Measurements from ENCODE around the gene DCHS1. TPM values are rescaled to one million over a fixed set of nuclear protein-coding genes. Genes with fewer than 3 reads are reported as not detected.

Gene DCHS1
- total RNA-seq, 1 donor from 2014 or later: 9.2 TPM

GRCh38 chr11:6677018-6677417 is 21.4 kb upstream of the DCHS1 start:
- no peak for DNase-seq (ENCODE audit: low spot score)
- intact Hi-C loops (cut with DNase I): no loop called here

GRCh38 chr11:6674862-6675261 is 19.3 kb upstream of the DCHS1 start:
- intact Hi-C loops (cut with DNase I): no loop called here
- no peak for DNase-seq (ENCODE audit: low spot score)

DNA sequence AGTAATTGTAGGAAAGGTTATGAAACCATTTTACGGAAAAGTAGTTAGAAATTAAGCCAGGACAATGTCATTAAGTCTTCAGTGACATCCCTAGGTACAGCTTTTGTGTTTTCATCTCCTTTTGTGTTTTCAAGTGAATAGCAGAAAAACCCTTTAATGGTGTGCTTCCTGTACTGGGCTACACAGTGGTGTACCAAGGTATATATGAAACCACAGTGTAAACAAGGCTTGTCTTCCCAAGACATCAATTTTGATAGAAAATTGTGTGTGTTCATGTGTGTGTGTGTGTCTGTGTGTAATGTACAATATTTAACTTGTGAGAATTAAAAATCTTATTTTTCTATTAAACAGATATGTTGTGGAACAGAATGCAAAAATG is 18.6 kb upstream of the DCHS1 start:
- intact Hi-C loops (cut with DNase I): no loop called here
- no peak for DNase-seq (ENCODE audit: low spot score)

DNA sequence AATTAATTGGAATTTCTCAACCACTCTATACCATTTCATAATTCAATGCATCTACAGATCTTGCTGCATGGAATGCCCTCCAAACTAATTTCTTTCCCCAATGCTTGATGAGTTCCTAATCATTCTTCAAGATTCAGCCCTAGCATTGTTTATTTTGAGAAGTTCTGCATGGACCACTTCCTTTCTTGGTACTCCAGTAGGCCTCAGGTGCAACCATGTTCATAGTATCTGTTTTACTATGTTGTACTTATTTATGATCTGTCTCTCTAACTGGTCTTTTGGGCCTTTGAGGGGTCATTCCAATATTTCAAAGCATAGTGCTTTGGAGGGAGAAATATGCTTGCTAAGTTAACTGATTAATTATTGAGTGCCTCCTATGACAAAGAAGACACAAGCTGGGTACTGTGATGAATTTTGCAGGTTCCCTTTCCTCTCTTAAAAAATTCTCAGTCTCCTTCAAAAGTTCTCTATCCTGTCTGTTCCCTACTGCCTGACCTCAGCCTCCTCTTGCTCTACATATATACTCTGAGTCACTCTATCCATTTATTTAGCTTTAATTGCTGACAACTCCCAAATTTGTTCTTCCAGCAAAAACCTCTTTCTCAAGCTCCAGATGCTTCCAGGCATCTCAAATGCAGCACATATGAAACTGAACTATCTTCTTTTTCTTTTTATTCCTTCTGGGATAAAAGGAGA is 18.1 kb upstream of the DCHS1 start:
- intact Hi-C loops (cut with DNase I): no loop called here

DNA sequence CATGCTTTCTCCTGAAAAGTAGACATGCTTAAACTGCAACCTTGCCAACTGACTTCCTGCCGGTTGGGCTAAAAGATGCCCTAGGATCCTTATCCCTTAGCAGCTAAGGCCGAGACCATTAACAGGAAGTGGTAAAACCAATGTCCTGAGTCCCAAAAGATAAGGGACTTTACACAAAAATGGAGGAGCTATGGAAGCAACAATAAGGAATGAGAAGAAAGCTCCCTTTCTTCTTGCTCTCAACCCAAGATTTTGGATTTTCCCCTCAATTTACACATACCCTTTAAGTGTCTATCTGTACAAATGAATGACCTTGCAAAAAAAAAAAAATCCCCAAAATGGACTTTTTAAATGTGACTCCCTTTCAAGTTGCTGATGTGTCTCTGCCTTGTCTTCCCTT is 16.4 kb upstream of the DCHS1 start:
- intact Hi-C loops (cut with DNase I): no loop called here
- no peak for DNase-seq (ENCODE audit: low spot score)

More for the DNA sequence above, 18.1 kb upstream of the DCHS1 start:
- DNase-seq (ENCODE audit: low spot score): no peak

DNA sequence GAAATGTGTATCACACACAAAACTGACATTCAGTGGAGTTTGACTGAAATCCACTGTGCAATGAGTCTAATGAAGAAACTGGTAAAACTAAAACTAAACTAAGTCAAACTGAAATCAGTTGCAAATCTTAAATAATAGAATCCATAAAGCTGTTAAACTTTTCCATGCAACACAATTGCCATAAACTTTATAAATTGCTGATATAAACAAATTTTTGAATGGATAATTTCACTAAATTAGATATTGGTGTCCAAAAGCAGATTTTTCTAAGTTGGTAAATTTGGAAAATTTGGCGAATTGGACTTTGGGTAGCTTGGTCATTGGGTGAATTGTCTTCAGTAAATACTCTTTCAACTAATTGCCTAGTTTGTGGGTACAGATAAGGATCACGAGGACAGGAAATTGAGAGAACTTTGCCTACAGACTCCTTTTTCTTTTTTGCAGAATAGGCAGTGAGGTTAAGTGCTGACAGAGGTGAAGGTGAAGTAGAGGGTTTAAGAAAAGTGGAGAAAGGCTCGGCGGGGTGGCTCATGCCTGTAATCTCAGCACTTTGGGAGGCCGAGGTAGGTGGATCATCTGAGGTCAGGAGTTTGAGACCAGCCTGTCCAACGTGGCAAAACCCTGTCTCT is 14.7 kb upstream of the DCHS1 start:
- intact Hi-C loops (cut with DNase I): no loop called here

DNA sequence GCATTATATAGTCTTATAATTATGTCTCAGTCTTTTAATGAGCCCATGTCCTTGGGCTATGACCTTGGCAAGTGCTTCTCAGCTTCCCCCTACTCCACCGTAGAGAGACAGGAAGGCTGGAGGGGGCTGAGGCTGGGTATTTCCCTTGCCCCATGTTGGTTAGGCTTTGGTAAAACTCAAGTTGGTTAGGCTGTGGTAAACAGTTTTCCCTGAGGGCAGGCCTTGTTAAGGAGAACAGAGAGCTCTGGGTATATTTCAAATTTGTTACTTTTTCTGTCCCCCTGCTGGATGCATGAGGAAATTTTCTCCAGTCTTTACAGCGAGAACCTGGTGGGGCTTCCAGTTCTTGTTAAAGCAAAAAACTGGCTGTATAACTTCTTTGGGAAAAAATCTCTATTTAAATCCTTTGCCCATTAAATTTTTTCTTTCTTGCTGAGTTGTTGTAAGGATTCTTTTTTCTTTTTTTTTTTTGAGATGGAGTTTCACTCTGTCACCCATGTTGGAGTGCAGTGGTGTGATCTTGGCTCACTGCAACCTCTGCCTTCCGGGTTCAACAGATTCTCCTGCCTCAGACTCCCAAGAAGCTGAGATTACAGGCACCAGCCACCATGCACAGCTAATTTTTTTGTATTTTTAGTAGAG is 12.2 kb upstream of the DCHS1 start:
- DNase-seq (ENCODE audit: low spot score): no peak
- intact Hi-C loops (cut with DNase I): no loop called here

More for the DNA sequence above, 14.7 kb upstream of the DCHS1 start:
- DNase-seq (ENCODE audit: low spot score): no peak

GRCh38 chr11:6666302-6667183 is 10.9 kb upstream of the DCHS1 start:
- intact Hi-C loops (cut with DNase I): no loop called here
- DNase-seq (ENCODE audit: low spot score): no peak

DNA sequence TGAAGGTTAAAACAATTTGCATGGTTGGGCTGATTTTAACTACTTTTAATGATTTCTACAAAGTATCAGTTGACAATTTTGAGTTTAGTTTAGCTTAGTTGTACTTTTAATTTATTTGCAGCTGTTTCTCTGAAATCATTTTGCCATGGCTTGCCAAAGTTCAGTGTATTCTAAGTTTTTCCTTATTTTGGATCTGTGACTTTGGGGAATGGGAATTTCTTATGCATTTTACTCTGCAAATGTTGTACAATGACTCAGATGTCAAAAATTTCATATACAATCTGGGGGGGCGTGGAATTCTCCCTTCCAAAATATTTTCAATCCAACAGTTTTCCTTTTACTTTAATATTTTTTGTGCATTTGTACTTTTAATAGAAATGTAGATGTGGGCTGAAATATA is 8.9 kb upstream of the DCHS1 start:
- intact Hi-C loops (cut with DNase I): no loop called here
- DNase-seq (ENCODE audit: low spot score): no peak

- no peak for DNase-seq (ENCODE audit: low spot score)
- intact Hi-C loops (cut with DNase I): no loop called here
These were observed 8.3 kb upstream of the DCHS1 start for GRCh38 chr11:6663794-6664469.

GRCh38 chr11:6660712-6661111 is 5.1 kb upstream of the DCHS1 start:
- DNase-seq (ENCODE audit: low spot score): no peak
- intact Hi-C loops (cut with DNase I): no loop called here

- intact Hi-C loops (cut with DNase I): no loop called here
- DNase-seq (ENCODE audit: low spot score): no peak
These were observed 3.0 kb upstream of the DCHS1 start for GRCh38 chr11:6658647-6659046.

- intact Hi-C loops (cut with DNase I): no loop called here
These were observed 1.7 kb upstream of the DCHS1 start for GRCh38 chr11:6657346-6657745.

GRCh38 chr11:6656936-6657335 is 1.3 kb upstream of the DCHS1 start:
- intact Hi-C loops (cut with DNase I): no loop called here

More at GRCh38 chr11:6657346-6657745, 1.7 kb upstream of the DCHS1 start:
- no peak for DNase-seq (ENCODE audit: low spot score)

DNA sequence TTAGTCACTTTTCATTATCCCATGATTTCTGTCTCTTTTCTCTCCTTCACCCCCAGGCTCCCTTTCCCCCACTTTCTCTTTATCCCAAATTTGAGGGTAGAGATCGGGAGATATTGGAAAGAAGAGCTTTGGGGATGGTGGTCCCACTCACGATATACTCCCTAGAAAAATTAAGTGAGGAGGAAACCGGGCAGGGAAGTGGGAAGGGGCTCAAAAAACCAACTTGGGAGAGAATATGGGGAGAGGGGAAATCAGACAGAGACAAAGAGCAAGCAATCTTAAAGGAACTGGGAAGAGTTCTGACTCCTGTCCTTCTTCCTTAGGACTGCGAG is 941 bp upstream of the DCHS1 start:
- intact Hi-C loops (cut with DNase I): no loop called here
- DNase-seq (ENCODE audit: low spot score): no peak

More at GRCh38 chr11:6656936-6657335, 1.3 kb upstream of the DCHS1 start:
- DNase-seq (ENCODE audit: low spot score): no peak

DNA sequence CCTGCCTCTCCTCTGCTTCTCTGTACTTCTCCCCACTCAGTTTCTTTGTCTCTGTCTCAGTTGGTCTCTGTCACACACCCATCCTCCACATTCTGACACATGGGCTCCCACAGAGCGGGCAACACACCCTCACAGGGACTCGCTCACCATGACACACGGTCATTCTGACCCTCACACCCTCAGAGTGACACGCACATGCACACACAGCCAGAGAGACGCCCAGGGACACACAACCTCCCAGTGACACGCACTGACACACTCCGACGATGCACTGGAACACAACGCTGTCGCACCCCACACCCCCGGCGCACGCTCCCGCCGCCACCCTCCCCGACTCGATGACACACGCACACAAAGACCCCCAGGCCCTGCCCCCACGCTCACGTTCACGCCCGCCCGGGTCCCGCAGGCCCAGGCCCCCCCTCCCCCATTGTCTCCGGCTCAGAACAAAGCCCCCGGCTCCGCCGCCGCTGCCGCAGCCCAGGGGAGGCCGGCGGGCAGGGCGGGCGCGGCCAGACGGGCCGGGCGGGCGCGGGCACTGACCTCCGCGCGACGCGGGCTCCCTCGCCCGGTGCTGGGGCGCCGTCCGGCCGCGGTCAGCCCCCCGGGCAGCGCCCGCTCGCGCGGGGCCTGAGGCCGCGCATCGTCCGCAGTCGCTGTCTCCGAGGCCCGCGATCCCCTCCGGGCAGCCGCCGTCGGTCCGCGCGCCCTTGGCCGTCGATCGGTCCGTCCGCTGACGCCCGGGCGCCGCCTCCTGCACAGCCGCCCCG is 404 bp downstream of the DCHS1 start:
- intact Hi-C loops (cut with DNase I): no loop called here
- DNase-seq (ENCODE audit: low spot score): no peak

DNA sequence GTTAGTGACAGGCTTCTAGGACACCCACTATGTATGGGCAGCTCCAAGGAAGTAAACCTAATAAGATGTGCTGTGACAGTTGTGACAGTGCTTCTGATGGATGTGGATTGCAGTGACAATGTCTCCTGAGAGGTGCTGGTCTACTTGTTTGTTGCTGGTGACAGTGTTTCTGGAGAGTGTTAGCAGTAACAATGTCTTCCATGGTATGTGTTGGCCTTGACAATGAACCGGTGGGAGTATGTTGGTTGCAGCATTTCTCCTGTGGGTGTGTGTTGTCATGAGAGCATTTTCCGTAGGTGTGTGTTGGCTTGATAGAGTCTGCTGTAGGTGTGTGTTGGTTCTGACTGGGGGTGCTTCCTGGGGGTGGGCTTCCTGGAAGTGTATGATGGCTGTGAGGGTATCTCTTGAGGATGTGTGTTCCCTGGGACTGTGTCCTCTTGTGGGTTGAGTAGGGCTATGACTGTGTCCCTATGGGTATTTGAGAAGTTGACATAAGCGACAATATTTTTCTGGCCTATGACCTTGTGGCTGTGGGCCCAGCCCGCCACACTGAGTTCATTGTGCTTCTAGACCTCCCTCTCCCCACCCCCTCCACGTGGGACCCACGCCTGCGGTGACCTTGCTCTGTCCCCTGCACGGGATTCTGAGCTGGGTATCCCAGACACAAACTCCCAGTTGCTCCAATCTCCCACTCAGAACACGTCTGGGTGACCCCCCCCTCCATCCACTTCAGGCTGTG is 1.2 kb downstream of the DCHS1 start:
- no peak for DNase-seq (ENCODE audit: low spot score)
- intact Hi-C loops (cut with DNase I): no loop called here

DNA sequence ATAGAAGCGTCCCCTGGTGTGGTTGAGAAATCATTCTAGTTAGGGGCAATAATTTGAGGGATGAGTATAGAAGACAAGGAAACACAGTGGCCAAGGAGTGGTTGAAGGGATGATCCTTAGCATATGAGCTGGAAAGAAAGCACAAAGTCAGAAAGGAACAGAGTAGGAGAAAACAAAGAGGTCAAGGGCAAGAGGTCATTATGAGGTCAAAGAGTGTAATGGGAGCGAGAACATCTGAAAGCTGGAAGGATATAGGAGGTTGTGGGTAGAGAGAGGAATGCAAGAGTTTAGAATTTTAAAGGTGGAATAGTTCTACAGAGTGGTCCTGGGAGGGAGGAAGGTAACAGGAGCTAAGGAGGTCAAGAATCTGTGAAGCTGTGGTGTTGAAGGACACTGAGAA is 2.0 kb downstream of the DCHS1 start:
- DNase-seq (ENCODE audit: low spot score): no peak
- intact Hi-C loops (cut with DNase I): no loop called here
